ENCODE results near the gene CDH23.

CDH23 gene

DNA sequence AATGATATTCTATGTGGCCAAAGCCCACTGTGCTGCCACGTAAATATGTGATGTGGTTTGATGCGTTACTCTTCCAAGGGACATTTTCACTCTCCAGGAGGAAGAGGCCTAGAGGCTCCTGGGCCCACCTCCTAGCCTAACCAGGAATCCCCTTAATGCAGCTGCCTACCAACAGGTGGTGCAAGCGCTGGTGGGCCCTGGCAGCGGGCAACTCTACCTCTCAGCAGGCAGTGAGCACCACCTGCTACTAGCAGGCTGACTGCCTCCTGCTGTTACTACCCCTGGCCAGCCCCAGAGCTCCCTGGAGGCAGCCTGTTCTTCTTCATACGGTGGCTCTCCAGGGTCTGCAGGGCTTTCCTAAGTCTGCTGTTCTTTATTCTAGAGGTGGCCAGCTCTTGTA, 62.8 kb downstream of the CDH23 start:
- TF ChIP-seq, protein P1, sequence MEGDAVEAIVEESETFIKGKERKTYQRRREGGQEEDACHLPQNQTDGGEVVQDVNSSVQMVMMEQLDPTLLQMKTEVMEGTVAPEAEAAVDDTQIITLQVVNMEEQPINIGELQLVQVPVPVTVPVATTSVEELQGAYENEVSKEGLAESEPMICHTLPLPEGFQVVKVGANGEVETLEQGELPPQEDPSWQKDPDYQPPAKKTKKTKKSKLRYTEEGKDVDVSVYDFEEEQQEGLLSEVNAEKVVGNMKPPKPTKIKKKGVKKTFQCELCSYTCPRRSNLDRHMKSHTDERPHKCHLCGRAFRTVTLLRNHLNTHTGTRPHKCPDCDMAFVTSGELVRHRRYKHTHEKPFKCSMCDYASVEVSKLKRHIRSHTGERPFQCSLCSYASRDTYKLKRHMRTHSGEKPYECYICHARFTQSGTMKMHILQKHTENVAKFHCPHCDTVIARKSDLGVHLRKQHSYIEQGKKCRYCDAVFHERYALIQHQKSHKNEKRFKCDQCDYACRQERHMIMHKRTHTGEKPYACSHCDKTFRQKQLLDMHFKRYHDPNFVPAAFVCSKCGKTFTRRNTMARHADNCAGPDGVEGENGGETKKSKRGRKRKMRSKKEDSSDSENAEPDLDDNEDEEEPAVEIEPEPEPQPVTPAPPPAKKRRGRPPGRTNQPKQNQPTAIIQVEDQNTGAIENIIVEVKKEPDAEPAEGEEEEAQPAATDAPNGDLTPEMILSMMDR (IDR thresholded peaks at IDR 0.05; ENCODE audit: control insufficient read depth, extremely low read depth, insufficient read depth) = no peak
- H3K4me3 ChIP-seq (ENCODE audit: low read depth, low read length) = no peak overlapping the region
- no peak for DNase-seq (ENCODE audit: low read depth)

DNA sequence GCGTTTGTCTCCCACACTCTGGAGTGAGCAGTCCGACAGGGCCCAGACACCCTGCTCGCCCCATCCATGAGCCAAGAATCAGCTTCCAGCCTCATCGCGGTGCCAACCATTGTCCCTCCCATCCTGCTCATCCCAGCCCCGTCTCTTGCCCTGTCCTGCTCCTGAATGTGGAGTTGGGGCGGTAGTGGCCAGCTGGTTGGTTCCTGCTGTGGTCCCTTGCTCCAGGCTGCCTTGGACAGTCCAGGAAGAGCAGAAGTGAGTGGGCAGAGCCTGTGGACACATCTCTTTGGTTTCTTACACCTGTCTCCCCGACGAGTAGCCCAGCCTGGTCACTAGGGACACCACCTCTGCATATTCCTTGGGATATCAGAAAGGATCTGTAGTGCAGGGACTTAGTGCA, 63.9 kb downstream of the CDH23 start:
- no peak overlapping the region for H3K4me3 ChIP-seq (ENCODE audit: low read depth, low read length)
- TF ChIP-seq, protein P1 (IDR thresholded peaks at IDR 0.05; ENCODE audit: control insufficient read depth, extremely low read depth, insufficient read depth) = no peak
- no peak for DNase-seq (ENCODE audit: low read depth)

DNA sequence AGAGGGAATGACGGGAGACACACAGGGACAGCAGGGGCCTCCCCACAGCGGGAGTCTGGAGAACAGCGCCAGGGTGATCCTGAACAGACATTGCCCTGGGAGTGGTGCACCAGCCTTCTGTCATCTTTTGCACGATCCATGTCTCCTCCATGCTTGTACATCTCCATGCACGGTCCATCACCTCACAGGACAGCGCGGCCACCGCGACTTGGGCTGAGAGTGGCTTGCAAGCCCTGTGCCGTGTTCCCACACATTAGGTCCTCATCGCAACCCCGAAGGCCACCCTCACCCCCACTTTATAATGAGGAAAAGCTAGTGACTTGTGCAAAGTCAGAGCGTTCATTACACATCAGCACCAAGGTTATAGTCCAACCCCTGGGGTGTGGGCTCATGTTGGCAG, 64.7 kb downstream of the CDH23 start:
- H3K4me3 ChIP-seq (ENCODE audit: low read depth, low read length) = no peak overlapping the region
- TF ChIP-seq, protein P1 (IDR thresholded peaks at IDR 0.05; ENCODE audit: control insufficient read depth, extremely low read depth, insufficient read depth) = no peak
- no peak for DNase-seq (ENCODE audit: low read depth)

DNA sequence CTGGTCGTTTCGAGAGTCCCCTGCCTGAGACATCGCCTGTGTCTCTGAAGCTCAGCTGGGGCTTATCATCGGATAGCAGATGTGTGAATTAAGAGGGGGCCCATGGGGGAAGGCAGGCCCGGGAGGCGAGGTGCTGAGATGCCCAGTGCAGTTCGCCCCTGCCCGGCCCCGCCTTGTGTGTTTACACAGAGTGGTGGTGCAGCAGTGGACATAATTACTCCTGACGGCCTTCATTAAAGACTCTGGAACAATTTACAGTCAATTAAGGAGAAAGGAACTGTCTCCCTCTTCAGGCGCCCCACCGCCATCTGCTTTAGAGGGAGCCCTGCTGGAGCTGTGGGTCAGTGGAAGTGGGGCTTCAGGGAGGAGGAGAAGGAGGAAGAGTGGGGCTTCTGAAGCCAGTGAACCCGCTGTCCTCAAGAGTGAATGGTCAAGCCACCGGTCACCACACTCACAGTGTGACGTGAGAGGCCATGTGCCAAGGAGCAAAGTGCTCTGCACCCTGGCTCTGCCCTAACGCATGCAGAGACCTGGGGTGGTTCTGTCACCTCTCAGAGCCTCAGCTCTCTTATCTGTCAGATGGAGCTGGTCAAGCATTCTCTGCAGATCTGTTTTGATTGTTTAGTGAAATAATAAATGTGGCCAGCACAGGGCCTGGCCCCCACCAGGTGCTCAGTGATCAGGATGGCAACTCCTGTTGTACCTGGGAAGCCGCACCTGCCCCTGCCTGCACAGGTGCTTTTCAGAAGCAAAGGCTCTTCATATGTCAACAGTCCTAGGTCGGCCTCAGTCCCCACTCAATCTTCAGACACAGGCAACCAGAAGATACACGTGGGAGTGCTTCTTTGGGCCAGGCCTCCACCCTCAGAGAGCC, 65.6 kb downstream of the CDH23 start:
- TF ChIP-seq, protein P1 (IDR thresholded peaks at IDR 0.05; ENCODE audit: control insufficient read depth, extremely low read depth, insufficient read depth) = no peak
- no peak for DNase-seq (ENCODE audit: low read depth)
- no peak overlapping the region for H3K4me3 ChIP-seq (ENCODE audit: low read depth, low read length)

DNA sequence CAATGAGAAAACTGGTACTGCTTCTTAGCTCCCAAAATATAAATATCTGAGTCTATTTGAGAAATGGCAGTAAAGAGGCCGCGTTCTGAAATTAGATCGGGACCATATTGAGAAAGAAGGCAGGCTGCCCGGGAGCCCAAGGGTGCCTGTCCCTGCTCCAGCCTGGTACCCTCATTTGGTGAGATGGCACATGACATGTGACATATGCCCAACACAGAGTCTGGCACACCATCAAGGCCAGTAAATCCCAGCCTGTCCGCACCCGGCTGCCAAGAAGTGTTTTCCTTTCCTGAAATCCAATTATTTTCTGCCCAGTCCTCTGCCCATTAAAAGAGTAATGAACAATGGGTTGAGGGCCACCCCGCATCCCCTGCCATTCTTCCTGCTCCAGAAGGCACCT, 66.4 kb downstream of the CDH23 start:
- TF ChIP-seq, protein P1 (IDR thresholded peaks at IDR 0.05; ENCODE audit: control insufficient read depth, extremely low read depth, insufficient read depth) = no peak
- H3K4me3 ChIP-seq (ENCODE audit: low read depth, low read length) = no peak overlapping the region
- DNase-seq (ENCODE audit: low read depth) = no peak

DNA sequence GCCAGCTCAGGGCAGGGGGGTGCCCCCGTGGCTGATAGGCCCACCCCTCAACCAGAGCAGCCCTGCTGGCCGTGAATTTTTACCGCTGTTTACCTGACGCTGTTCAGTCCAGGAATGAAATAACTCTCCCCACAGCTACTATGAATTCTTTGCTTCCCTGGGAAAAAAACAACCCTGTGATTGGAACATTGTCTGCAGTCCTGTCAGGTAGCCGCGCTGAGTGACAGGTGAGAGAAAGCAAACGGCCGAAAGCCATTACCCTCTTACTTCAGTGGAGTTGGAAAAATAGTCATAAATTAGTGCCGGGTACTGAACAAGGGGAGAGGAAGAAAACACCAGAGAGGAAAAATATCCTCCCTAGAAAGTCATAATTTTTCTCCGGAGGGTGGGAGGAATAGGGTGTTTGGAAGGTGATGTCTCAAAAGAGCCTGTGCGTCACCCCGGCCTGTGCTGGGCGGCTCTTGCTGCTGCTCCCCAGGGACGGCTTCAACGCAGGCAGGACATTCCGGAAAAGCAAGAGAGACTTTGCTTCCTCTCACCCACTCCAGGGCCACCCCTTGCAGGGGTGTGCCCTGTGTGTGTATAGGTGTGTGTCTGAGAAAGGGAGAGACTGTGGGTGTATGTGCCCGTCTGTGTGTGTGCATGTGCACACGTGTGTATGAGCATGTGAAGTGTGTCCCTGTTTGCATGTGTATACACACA, 69.0 kb downstream of the CDH23 start:
- no peak overlapping the region for H3K4me3 ChIP-seq (ENCODE audit: low read depth, low read length)
- DNase-seq (ENCODE audit: low read depth) = no peak

More for the DNA sequence above, 69.0 kb downstream of the CDH23 start:
- TF ChIP-seq, protein P1 (IDR thresholded peaks at IDR 0.05; ENCODE audit: control insufficient read depth, extremely low read depth, insufficient read depth) = no peak
